ENCODE data around the gene REXO1. TPM values are rescaled to one million over a fixed set of nuclear protein-coding genes. Genes with fewer than 3 reads are reported as not detected.

Gene REXO1
- total and polyA plus RNA-seq, 2 of the 13 experiments (the other 11 are each of a cell fraction or from before 2014, with no cell fraction given): 5.0 to 11.2 TPM

DNA sequence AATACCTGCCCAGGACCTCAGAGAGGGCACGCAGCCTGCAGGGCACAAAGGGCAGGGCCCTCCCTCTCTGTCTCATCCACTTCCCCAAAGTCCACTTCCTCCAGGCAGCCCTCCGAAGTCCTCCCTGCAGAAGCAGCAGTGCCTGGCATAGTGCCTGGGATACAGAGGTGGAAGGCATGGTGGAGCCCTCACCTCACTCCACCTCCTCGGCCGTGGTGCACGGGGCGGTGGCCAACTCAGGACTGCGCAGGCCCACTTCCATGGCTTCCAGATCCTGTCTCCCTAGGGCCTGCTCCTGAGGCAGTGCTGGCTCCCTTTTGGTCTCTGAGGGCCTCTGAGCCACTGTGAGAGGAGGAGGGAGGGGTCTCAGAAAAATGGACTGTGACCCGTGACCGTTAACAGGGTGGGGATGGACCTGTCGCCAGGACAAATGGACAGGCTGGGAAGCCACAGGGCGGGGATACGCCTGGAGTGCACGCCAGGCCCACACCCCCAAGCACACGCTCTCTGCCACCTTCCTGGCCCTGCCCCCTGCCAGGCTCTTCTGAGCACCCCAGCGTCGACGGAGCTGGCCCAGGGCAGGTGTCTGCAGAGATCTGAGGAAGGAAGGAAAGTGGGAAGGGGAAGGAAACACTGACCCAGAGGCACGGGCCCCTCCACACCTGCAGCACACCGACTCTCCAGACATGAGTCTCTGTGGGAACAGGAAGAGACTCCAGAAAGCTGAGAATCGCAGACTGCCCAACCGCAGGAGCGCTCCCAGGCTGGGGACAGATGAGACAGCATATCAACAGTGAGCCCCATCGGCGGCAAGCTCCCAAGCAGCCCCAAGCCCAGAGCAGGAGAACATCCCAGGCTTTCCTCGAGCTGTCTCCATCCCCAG, 8.4 kb downstream of the REXO1 start (continued):
- no peak for TF ChIP-seq NAIF1 (CRISPR knock-in tag; IDR thresholded peaks at IDR 0.05; ENCODE audit: borderline replicate concordance)
- TF ChIP-seq KDM3A (CRISPR knock-in tag; IDR thresholded peaks at IDR 0.05; ENCODE audit: low read depth): no peak
- TF ChIP-seq SP4 (CRISPR knock-in tag; IDR thresholded peaks at IDR 0.05): 0 out of 2 replicates have a peak, but pooled peaks have one; percentile 52
- no peak for TF ChIP-seq SKI (IDR thresholded peaks at IDR 0.05; ENCODE audit: partially characterized antibody)
- TF ChIP-seq HNRNPH1 (optimal IDR thresholded peaks at IDR 0.05; ENCODE audit: low read depth, low read length): no peak
- no peak for TF ChIP-seq SP1 (IDR thresholded peaks at IDR 0.05)
- TF ChIP-seq SP1 (CRISPR knock-in tag; IDR thresholded peaks at IDR 0.05): no peak
- TF ChIP-seq HDAC2 (CRISPR knock-in tag; IDR thresholded peaks at IDR 0.05): no peak
- TF ChIP-seq ZKSCAN5 (CRISPR knock-in tag; IDR thresholded peaks at IDR 0.05): no peak
- TF ChIP-seq ZNF678 (CRISPR knock-in tag; IDR thresholded peaks at IDR 0.05): no peak
- TF ChIP-seq, protein P1, sequence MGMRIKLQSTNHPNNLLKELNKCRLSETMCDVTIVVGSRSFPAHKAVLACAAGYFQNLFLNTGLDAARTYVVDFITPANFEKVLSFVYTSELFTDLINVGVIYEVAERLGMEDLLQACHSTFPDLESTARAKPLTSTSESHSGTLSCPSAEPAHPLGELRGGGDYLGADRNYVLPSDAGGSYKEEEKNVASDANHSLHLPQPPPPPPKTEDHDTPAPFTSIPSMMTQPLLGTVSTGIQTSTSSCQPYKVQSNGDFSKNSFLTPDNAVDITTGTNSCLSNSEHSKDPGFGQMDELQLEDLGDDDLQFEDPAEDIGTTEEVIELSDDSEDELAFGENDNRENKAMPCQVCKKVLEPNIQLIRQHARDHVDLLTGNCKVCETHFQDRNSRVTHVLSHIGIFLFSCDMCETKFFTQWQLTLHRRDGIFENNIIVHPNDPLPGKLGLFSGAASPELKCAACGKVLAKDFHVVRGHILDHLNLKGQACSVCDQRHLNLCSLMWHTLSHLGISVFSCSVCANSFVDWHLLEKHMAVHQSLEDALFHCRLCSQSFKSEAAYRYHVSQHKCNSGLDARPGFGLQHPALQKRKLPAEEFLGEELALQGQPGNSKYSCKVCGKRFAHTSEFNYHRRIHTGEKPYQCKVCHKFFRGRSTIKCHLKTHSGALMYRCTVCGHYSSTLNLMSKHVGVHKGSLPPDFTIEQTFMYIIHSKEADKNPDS (CRISPR knock-in tag; IDR thresholded peaks at IDR 0.05): no peak
- no peak for TF ChIP-seq DNMT3B (CRISPR knock-in tag; conservative IDR thresholded peaks at IDR 0.05)
- TF ChIP-seq, protein P2, sequence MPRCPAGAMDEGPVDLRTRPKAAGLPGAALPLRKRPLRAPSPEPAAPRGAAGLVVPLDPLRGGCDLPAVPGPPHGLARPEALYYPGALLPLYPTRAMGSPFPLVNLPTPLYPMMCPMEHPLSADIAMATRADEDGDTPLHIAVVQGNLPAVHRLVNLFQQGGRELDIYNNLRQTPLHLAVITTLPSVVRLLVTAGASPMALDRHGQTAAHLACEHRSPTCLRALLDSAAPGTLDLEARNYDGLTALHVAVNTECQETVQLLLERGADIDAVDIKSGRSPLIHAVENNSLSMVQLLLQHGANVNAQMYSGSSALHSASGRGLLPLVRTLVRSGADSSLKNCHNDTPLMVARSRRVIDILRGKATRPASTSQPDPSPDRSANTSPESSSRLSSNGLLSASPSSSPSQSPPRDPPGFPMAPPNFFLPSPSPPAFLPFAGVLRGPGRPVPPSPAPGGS (CRISPR knock-in tag; IDR thresholded peaks at IDR 0.05): 0 out of 2 replicates have a peak, but pooled peaks have one; percentile 51
- TF ChIP-seq ZNF724P (CRISPR knock-in tag; IDR thresholded peaks at IDR 0.05; ENCODE audit: borderline replicate concordance): no peak
- TF ChIP-seq, protein P3, sequence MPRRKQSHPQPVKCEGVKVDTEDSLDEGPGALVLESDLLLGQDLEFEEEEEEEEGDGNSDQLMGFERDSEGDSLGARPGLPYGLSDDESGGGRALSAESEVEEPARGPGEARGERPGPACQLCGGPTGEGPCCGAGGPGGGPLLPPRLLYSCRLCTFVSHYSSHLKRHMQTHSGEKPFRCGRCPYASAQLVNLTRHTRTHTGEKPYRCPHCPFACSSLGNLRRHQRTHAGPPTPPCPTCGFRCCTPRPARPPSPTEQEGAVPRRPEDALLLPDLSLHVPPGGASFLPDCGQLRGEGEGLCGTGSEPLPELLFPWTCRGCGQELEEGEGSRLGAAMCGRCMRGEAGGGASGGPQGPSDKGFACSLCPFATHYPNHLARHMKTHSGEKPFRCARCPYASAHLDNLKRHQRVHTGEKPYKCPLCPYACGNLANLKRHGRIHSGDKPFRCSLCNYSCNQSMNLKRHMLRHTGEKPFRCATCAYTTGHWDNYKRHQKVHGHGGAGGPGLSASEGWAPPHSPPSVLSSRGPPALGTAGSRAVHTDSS (CRISPR knock-in tag; conservative IDR thresholded peaks at IDR 0.05): no peak
- TF ChIP-seq PRMT3 (CRISPR knock-in tag; IDR thresholded peaks at IDR 0.05; ENCODE audit: borderline replicate concordance, low read depth): no peak
- peak; percentile 57; the same call in 1 of the 2 replicates for TF ChIP-seq HOXA3 (CRISPR knock-in tag; IDR thresholded peaks at IDR 0.05)
- TF ChIP-seq CENPX (CRISPR knock-in tag; IDR thresholded peaks at IDR 0.05): no peak
- TF ChIP-seq NR2F2 (IDR thresholded peaks at IDR 0.05; ENCODE audit: borderline replicate concordance, low read depth): no peak
- no peak for TF ChIP-seq ZKSCAN1 (IDR thresholded peaks at IDR 0.05; ENCODE audit: low read length)
- TF ChIP-seq RBM22 (optimal IDR thresholded peaks at IDR 0.05; ENCODE audit: low read length): no peak
- no peak for TF ChIP-seq MYNN (CRISPR knock-in tag; IDR thresholded peaks at IDR 0.05; ENCODE audit: low read depth)

All from HepG2 (cell line).